Bone marrow (tissue), 2 donors: ENCODE results near the gene IRF7.

Experiments used
- DNase-seq, 2 donors: peaks; one replicate each; lab custom pipeline; 2025; lab: John Stamatoyannopoulos, UW

The IRF7 gene

DNA sequence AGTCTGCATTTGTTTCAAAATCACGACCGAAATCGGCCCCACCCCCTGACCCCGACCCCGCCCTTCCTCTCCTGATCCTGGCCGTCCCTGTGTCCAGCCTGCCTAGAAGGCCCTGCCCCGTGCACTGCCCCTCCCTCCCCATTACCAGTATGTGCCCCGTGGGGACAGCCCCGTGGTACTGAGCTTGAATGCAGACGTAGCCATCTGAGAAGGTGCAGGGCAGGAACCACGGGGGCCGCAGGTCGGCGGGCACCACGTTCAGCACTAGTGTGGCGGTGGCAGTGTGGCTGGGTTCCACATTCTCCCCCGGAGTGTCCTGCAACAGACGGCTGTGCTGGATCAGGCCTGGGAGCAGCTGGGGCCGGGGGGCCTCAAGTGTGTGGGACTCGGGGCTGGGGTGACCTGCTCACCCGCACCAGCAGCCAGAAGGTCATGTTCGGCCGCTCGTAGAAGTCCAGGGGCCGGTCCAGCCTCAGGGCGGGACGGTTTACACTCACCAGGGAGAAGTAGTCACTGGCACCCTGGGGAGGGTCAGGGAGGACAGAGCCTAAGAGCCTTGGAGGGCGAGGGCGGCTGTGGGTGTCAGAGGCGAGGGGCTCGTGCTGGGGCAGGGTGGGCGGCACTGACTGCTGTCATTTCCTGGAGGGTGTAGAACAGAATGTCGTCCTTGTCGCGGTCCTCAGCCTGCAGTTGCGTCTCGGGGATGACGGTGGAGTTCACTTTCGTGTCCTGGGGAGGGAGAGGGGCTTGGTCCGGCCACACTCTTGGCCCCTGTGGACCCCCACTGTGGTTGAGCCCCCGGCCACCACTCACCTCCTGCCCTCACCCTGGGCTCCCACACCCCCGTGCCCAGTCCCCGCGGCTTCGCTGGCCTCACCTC, 5.4 kb upstream of the IRF7 start:
- no peak for DNase-seq

DNA sequence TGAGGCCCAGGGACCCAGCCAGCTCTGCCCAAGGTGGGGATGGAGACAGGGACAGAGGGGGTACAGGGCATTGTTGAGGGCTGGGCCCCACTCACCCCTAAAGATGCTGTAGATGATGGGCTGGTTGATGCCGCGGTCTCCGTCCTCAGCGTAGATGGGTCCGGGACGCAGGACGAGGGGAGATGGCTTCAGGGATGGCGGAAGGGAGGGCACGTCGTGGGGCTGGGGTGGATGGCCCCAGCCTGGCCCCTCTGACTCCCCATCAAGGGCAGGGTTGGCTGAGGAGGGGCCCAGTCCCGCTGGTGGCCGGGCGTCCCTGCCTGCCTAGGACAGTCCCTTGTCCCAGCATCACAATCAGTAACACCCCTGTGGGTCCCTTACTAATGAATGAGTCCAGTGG, 4.5 kb upstream of the IRF7 start:
- DNase-seq: no peak

DNA sequence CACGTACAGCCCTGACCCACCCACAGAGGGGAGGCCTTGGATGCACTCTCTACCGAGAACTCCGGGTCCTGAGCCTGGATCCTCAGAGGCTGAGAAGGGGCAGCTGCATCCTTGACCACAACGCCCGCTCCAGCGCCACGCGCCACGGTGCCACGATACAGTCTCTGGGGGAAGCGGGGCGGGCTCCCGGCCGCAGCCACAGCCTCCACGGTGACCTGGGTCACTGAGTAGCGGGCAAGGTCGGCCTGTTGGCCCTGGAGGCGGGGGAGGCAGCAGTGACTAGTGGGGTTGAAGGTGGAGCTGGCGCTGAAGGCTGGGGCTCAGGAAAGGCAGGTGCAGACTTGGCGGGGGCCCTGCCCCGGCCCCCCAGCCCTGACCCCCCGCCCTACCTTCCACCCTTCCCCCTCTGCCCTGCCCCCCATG, 3.9 kb upstream of the IRF7 start:
- no peak for DNase-seq

DNA sequence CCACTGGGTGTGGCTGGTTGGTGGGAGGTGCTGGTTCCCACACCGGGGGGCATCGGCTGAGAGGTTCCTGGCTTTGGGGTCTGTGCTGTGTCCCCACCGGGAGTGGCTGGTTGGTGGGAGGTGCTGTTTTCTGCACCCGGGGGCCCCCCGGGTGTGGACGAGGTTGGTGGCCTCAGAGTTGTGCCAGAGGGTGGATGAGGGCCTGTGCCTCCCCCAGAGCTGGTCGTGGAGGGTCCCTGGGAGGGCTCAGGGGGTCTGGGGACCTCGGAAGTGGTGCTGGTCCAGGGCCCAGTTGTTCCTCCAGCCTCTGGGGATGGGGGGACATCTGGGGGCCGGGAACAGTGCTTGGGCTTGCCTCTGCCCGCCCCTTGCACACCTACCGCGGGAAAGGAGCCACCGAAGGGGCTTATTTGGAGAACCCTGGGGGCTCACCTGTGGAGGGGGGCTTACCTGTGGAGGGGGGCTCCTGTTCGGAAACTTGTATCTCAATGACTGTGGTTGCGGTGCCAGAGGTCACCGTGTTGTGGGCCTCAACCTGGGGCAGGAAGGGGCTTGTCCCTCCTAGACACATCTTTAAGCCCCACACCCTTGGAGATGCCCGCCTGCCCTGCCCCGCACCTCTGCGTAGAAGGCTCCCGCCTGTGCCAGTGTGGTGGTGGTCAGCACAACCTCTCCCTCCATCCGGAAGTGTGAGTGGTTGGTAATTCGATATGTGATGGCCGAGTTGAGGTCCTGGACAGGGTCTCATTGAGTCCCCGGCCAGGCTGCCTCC, 3.3 kb upstream of the IRF7 start:
- no peak for DNase-seq

DNA sequence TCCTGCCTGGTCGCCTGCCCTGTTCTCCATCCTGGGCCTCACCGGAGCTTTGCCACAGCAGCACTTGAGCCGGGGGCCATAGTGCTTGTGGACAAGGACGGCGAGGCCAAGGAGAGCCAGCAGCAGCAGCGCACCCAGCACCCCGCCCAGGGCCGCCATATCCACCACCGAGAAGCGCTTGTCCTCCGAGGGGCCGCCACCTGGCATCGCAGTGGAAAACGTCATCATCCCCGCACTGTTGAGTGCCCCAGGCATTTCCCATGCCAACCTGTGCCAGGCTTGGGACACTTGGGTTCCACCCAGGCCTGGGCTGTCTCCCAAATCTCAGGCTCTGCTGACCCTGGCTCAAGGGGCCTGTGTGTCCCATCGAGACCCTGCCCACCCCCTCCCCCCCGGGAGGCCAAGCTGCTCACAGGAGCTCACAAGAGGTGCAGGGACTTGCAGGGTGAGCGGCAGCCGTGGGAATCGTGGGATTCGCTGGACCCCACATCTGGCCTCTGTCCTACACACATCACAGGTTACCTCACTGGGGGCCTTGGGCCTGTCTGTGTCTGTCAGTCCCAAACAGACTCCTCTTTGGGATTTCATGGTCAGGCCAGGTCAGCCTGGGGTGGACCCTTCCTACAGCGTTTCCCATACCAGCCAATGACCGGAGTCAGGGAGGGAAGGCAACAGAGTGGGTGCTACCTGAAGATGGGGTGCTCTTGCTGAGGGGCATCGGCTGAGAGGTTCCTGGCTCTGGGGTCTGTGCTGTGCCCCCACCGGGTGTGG, 2.3 kb upstream of the IRF7 start:
- DNase-seq: no peak

DNA sequence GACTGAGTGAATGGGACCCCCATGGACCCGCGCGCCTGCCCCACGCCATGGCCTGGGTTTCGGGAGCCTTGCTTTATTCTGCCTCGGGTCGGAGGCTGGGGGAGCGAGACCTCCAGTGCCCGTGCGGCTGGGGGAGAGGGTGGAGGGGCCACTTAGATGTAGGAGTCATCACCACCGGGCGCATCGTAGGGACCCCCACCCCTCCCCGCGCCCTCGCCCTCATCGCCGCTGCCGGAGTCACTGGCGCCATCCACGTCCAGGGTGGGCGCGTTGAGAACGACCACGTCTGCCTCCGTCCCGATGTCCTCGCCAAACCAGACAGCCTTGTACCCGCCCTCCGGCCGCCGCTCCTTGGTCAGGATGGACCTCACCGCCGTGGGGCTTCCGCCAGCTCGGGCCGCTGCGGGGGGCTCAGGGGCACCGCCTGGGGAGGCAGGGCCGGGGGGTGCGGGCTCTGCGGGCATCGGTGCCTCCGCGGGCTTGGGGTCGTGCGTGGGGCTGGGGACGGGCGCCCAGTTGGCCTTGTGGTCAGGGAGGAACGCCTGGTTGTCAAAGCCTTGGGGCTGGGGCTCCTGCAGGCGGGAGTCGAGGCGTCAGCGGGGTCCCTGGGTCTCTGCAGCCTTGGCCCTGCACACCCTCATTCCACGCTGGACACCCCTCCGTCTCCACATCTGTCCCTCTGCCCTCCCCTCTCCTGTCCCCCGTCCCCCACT, 1.6 kb upstream of the IRF7 start:
- DNase-seq: no peak

DNA sequence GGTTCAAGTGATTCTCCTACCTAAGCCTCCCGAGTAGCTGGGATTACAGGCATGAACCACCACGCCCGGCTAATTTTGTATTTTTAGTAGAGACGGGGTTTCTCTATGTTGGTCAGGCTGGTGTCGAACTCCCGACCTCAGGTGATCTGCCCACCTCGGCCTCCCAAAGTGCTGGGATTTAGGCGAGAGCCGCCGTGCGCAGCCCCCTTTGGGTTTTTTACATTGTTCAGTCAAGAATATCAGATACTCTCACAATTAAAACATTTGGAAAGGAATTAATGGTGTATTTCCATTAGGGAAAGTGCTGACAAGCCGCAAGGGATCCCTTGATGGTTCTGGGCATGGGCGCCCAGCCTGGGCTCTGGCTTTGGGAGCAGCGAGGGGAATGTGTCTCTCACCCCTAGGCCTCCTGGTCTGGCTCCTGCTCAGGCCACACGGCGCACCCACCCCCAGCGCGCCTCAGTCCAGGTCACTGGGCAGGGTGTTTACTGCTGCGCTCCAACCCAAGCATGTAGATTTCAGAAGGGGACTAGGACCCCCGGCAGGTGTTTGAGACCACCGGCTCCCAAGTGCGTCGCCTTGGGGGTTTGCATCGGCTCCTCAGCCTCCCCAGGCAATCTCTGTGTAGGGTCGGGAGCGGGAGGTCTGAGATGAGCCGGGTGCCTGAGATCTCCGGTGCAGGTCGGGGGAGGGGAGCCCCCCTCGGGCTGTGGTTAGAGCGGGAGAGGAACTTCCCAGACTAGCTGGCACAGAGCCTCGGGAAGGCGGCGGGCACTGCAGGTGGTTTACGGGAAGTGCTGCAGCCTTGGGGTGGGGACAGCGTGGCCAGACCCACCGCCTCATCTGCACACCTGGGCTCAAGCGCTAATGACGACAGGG, 809 bp upstream of the IRF7 start:
- no peak for DNase-seq

DNA sequence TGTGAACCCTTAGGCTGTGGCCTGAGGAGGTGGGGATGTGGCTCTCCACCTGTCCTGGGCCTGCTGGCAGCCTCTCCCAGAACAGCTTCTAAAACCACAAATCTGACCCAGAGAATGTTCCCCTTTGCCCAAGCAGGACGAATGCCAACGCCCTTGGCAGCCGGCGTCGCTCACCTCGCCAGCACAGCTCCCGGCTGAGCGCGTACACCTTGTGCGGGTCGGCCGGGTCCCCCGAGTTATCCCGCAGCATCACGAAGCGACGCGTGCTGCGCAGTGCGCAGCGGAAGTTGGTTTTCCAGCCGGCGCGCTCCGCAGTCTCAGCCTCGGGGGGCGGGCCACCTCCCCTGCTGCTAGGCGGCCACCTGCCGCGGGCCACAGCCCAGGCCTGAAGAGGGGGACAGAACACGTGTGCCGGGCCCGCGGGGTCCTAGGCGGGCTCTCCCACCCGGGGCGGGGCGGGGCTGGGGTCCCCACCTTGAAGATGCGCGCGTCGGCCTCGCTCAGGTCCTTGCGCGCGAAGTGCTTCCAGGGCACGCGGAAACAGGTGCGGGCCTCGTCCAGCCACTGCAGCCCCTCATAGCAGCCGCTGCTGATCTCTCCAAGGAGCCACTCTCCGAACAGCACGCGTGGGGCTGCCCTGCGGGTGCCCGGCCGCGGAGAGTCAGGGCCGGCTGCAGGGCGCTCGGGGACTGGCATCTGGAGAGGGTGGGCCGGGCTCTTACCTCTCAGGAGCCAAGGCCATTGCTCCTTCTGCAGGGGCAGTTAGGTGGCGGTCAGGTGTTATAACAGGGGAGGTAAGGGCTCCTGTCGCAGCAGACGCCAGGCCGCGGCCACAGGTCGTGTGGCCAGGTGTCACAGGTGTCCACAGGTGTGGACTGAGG, 887 bp downstream of the IRF7 start:
- DNase-seq: no peak

DNA sequence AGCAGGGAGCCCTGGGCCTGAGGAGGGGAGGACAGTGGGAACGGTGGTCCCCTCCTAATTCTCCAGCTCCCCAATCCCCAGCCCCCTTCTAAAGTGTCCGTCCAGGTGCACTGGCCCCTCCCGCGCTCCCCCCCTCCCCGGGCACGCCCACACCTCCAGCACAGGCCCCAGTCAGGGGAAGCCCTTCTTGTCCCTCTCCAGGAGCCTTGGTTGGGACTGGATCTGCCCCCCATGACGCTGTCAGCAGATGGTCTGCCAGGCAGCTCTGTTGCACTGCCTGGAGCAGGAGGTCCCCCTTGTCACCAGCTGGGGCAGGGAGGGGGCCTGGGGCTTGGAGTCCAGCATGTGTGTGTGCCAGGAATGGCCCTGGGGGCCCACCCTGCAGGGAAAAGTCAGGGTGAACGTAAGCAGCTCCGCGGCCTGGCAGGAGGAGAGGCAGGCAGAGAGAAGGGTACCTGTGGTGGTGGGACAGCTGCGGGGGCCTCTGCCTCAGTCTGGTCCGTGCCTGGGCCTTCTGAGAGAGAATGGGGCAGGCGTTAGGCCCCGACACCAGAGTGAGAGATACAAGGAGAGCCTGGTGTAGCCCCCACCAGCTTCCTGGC, 1.6 kb downstream of the IRF7 start:
- no peak for DNase-seq

DNA sequence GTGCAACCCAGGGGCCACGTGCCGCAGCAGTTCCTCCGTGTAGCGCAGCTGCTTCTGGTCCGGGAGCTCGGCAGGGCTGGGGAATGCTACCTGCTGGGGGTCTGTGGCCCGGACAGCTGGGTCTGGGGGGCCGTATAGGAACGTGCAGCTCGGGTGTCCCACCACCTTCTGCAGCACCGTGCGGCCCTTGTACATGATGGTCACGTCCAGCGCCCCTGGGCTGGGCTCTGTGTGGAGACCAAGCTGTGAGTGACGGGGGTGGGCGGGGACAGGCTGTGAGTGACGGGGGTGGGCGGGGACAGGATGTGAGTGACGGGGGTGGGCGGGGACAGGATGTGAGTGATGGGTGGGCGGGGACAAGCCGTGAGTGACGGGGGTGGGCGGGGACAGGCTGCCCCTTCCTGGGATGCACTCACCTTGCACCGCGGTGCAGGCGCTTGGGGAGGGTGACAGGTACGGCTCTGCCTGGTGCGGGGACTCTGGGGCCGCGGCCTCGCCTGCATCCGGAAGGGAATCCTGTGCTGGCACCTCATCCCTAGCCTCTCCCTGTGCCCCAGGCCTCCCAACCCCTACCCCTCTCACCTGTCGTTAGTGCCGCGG, 2.3 kb downstream of the IRF7 start:
- no peak for DNase-seq

DNA sequence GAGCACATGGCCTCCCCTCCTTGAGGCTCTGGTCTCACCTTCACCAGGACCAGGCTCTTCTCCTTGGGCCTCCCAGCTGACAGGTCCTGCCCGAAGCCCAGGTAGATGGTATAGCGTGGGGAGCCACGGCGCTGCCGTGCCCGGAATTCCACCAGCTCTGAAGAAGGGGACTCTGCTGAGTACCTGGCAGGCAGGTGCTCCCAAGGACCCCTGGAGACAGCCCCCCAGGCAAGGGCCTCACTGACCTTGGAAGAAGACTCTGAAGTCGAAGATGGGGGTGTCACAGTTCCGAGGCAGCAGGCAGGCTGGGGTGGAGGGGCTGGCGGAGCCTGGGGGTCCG, 2.8 kb downstream of the IRF7 start:
- no peak for DNase-seq

DNA sequence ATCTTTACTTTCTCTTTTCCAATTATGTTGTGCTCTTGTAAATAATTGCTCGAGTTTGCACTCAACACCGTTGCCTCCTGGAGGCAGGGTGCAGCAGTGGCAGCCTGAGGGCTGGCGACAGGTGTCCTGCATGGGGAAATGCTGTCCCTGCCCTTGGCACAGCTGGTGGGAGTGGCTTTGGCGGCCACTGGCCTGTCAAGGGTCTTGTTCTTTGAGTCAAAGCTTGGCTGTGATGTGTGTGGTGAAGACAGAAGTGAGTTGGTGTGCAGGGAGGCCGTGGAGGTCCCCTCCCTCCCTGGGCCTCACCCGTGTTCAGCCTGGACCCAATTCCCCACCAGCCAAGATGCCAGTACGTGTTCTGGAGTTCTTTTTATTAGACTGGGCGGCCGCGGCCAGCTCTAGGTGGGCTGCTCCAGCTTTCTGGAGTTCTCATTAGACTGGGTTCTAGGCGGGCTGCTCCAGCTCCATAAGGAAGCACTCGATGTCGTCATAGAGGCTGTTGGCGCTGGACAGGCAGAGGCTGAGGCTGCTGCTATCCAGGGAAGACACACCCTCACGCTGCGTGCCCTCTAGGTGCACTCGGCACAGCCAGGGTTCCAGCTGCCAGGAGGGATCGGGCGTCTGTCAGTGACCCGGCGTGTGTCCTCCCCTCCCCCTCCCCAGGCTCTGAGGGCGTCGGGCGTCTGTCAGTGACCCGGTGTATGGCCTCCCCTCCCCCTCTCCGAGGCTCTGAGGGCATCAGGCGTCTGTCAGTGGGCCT, 3.4 kb downstream of the IRF7 start:
- no peak for DNase-seq

DNA sequence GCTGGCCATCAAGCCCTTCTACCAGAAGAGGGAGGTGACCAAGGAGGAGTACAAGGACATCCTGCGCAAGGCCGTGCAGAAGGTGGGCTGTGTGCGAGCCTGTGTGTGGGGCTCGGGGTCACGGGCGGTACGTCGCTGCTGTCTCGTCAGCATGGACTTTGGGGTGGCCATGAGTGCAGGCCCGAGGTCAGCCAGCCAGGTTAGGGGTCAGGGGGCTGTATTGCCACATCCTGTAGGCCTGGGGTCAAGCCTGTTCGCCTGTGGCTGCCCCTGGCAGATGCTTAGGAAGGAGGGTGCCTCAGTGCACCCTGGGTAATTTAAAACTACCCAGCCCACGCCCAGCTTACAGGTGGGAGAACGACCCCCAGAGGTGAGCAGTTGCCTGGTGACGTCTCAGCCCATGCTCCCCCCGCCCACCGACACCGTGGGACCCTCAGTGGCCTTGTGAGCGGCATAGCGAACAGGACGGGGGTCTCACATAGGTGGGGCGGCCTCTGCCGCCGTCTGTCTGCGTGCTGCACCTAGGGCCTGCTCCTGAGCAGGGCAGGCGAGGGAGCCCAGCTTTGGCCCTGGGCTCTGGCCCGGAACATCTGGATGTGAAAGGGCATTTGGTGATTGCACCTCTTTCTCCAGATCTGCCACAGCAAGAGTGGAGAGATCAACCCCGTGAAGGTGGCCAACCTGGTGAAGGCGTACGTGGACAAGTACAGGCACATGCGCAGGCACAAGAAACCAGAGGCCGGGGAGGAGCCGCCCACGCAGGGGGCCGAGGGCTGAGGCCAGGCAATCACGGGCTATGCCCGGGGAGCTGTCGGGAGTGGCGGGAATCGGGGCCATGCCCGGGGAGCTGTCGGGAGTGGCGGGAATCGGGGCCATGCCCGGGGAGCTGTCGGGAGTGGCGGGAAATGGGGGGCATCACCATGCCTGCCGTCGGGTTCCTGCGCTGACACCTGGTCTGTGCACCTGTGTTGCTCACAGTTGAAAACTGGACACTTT, 4.5 kb downstream of the IRF7 start:
- DNase-seq: no peak

DNA sequence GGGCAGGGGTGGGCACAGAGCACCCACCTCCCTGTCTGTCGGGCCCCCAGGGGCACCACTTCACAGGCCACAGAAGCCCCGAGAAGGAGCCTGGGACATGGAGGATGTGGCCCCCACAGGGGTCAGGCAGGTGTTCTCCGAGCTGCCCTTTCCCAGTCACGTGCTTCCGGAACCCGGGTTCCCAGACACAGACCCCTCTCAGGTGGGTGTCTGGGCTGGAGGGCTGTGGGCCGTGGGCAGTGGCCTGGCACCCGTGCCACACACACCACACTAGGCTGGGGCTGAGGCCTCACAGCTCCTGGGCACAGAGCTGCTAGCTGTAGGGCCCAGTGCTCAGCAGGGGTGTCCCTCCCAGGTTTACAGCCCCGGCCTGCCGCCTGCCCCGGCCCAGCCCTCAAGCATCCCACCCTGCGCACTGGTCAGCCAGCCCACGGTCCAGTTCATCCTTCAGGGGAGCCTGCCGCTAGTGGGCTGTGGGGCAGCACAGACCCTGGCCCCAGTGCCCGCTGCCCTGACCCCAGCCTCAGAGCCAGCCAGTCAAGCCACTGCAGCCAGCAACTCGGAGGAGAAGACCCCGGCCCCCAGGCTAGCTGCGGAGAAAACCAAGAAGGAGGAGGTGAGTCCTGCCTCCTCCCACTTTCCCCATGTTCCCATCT, 5.5 kb downstream of the IRF7 start:
- DNase-seq: no peak

DNA sequence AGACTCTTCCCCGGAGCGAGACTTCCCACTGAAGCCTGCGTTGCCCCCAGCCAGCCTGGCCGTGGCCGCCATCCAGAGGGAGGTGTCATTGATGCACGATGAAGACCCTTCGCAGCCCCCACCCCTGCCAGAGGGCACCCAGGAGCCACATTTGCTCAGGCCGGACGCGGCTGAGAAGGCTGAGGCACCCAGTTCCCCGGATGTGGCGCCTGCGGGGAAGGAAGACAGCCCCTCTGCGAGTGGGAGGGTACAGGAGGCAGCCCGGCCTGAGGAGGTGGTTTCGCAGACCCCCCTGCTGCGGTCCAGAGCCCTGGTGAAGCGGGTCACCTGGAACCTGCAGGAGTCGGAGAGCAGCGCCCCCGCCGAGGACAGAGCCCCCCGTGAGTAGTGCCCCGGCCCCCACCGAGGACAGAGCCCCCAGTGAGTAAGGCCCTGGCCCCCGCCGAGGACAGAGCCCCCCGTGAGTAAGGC, 6.4 kb downstream of the IRF7 start:
- no peak for DNase-seq

DNA sequence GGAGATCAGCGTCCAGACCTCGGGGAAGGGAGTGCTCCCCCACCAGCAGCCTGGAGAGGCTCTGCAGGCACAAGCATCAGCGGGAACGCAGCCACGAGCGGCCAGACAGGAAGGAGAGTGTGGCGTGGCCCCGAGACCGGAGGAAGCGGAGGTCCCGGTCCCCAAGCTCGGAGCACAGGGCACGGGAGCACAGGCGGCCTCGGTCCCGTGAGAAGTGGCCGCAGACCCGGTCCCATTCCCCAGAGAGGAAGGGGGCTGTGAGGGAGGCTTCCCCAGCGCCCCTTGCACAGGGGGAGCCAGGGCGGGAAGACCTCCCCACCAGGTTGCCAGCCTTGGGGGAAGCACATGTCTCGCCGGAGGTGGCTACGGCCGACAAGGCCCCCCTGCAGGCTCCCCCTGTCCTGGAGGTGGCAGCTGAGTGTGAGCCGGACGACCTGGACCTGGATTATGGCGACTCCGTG, 6.9 kb downstream of the IRF7 start:
- DNase-seq: no peak
